IPS-15b (cell line): ENCODE results near the gene KBTBD8.

Experiments
- H3K27me3 ChIP-seq: one replicate; pipeline ENCODE4 v1.6.1; 2013; ENCODE audit warnings: low read length; ENCODE audit not compliant: control insufficient read depth, insufficient read depth
- H3K36me3 ChIP-seq: one replicate; pipeline ENCODE4 v1.6.1; 2013; ENCODE audit warnings: low read length; ENCODE audit not compliant: control insufficient read depth, insufficient read depth
- H3K4me1 ChIP-seq: one replicate; pipeline ENCODE4 v1.6.1; 2013; ENCODE audit warnings: mild to moderate bottlenecking, low read length; ENCODE audit not compliant: control insufficient read depth, insufficient read depth
- H3K4me3 ChIP-seq: one replicate; pipeline ENCODE4 v1.5.1; 2013; ENCODE audit warnings: low read depth, low read length
- H3K9ac ChIP-seq: one replicate; pipeline ENCODE4 v1.6.1; 2013; ENCODE audit warnings: low read depth, mild to moderate bottlenecking, low read length
- H3K9me3 ChIP-seq: one replicate; pipeline ENCODE4 v1.6.1; 2013; ENCODE audit warnings: mild to moderate bottlenecking, low read length; ENCODE audit not compliant: control insufficient read depth, insufficient read depth

KBTBD8 gene

GRCh38 chr3:67048067-67048714 lies 50.1 kb downstream of the KBTBD8 start:
- Histone ChIP-seq H3K4me1 (no peaks in the 10 kb centered on the region), H3K4me3 (no peak overlapping the region), H3K36me3 (no peaks in the 10 kb centered on the region)

DNA sequence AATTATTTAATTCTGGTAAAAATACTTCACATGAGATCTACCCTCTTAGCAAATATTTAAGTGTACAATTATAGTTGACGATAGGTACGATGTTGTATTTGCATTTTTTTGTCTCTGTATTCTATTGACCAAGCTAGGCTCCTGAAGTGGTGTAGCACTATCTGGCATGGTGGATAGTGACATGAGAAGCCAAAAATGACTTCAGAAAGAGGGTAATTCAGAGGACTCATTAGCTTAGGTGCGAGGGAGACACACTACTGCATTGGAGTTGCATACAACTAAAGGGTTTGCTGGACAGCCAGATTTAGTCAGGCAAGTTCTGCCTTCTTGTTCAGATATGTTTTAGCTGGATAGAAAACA lies 50.6 kb downstream of the KBTBD8 start:
- Histone ChIP-seq H3K9ac (no peak overlapping the region), H3K9me3 (no peaks in the 10 kb centered on the region), H3K27me3 (no peaks in the 10 kb centered on the region), H3K4me3 (no peak overlapping the region), H3K36me3 (no peaks in the 10 kb centered on the region), H3K4me1 (no peaks in the 10 kb centered on the region)

More at GRCh38 chr3:67048067-67048714, 50.1 kb downstream of the KBTBD8 start:
- H3K9me3 ChIP-seq, result no peaks in the 10 kb centered on the region
- H3K9ac ChIP-seq, result no peak overlapping the region
- no peaks in the 10 kb centered on the region for H3K27me3 ChIP-seq

- H3K36me3 ChIP-seq, result no peaks in the 10 kb centered on the region
- H3K4me3 ChIP-seq, result no peak overlapping the region
- no peaks in the 10 kb centered on the region for H3K4me1 ChIP-seq
- no peak overlapping the region for H3K9ac ChIP-seq
- no peaks in the 10 kb centered on the region for H3K9me3 ChIP-seq
- H3K27me3 ChIP-seq, result no peaks in the 10 kb centered on the region
These were observed 61.3 kb downstream of the KBTBD8 start for GRCh38 chr3:67059443-67059842.
